Lung microvascular endothelial cell (primary cell): ENCODE results near the gene C6. TPM values are rescaled to one million over a fixed set of nuclear protein-coding genes. Genes with fewer than 3 reads are reported as not detected.
"Not testable (repeated sequence)": the region's sequence is repeated elsewhere in the genome, so short reads cannot be mapped to it uniquely, and the experiment has no call there.

Source experiments
- DNase-seq, 2 donors: peaks; one replicate each; pipeline versions ENCODE4 v3.0.0 to v3.0.0-alpha.2; 2010; ENCODE audit warnings: low read depth in 2 of 2
- total RNA-seq: library from RNA; depleted of rRNA; stranded (reverse); fragments of >200 nt; gene quantifications from 2 replicates; pipeline ENCODE4 v1.2.1, GENCODE V29; 2014

C6 gene
- total RNA-seq = not detected in 2 replicates

GRCh38 chr5:41213340-41213739 lies at the start of gene C6:
TSS of gene C6 (minus strand) at chr5:41213532. CDS start at chr5:41203230, 10,302 bp downstream.
- DNase-seq = no peak

- DNase-seq = no peak
Observed at GRCh38 chr5:41256400-41256799, 43.1 kb upstream of the C6 start.

DNA sequence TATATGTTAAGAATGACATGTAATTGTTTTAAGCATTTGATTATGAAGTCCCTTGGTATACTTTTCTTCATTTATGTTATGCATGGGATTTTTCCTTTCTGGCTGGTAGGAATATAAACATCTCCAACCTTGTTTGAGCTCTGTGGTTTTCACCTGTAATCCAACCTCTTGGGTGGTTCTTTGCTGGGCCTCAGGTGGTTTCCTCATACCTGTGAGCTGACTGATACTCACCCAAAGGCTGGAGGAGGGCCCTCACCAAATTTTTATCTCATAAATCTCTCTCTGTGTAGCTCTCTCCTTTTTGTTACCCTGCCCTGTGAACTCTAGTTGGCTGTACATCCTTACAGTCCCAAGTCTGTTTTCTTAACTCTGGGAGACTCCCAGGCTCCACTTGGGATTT lies 39.8 kb upstream of the C6 start:
- no peak for DNase-seq

- DNase-seq = no peak
Observed at GRCh38 chr5:41252036-41252435, 38.7 kb upstream of the C6 start.

DNA sequence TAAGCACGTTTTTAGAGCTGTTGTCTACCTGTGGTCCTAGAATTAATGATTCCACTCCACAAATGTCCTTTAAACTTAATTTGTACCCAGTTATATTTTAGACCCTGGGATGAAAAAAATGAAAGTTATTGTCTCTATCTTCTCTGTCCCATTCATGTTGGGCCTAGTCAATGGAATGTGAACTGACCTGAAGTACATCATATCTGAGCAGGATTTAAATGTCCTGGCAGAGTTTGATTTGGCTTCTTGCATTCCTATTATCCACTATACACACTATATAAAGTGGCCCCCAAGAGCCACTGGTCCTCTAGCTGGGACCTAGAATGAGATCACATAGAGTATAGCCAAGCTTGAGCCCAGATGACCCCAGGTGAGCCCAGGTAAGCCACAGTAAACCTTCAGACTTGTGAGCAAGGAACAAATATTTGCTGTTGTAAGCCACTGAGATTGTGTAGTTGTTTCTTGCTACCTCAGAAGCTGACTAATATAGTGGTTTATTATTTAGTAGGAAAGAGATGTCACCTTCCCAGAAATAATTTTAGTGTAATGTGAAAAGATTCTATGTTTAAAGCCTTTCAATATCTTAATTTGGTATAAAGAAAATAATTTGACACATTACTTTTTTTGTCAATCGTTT lies 37.1 kb upstream of the C6 start:
- no peak for DNase-seq

- DNase-seq = no peak
Observed at GRCh38 chr5:41247135-41247534, 33.8 kb upstream of the C6 start.

- DNase-seq = peak in 1 of 2 donors; percentile 25
Observed at GRCh38 chr5:41246376-41246775, 33.0 kb upstream of the C6 start.

- DNase-seq = no peak
Observed at GRCh38 chr5:41243558-41243957, 30.2 kb upstream of the C6 start.

GRCh38 chr5:41240985-41241384 lies 27.7 kb upstream of the C6 start:
- no peak for DNase-seq

DNA sequence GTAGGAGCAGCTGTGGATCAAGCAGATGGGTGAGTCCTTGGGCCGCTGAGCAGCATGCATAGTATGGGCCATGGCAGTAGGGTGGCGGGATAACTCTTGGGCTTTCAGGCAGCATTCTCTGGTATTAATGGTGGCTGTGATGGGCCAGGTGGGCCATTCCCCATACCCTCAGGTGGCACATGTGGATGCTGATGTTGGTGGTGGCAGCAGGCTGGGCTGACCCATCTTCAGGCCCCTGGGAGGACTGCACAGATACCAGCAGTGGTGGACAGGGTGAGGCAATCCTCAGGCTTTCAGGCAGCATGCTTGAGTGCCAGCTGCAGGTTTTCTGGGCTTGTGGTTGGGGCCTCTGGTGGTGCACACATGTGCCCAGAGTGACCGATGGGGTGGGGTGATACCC lies 27.1 kb upstream of the C6 start:
- DNase-seq = no peak

- DNase-seq = no peak
Observed at GRCh38 chr5:41234475-41234874, 21.1 kb upstream of the C6 start.

DNA sequence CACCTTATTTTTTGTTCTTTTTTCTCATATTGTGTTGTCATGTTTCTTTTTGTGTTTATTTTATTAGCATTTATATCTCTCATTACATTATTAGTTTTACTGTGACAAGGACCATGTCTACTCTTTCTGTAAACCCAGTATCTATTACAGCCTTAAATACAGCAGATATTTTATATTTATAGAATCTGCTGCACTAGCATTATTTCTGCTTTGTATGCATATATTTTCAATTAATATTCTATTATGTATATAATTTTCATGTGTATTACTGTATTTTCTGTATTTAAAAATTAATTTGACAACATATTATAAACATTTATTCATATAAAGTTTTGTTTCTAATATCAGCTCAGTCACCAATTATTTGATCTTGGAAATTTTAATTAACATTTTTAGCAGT lies 19.5 kb upstream of the C6 start:
- DNase-seq = no peak

DNA sequence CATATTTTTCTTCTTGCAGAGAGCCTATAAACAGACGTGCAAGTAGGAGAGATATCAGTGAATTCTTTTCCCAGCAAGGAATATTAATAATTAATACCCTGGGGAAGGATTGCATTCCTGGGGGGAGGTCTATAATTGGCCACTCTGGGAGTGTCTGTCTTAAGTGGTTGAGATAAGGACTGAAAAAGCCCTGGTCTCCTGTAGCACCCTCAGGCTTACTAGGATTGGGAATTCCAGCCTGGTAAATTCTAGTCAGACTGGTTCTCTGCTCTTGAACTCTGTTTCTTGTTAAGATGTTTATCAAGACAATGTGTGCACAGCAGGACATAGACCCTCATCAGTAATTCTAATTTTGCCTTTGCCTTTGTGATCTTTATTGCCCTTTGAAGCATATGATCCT lies 16.9 kb upstream of the C6 start:
- DNase-seq = not testable (repeated sequence)

GRCh38 chr5:41223962-41224361 lies 10.6 kb upstream of the C6 start:
- no peak for DNase-seq

- DNase-seq = no peak
Observed at GRCh38 chr5:41219658-41220269, 6.4 kb upstream of the C6 start.

DNA sequence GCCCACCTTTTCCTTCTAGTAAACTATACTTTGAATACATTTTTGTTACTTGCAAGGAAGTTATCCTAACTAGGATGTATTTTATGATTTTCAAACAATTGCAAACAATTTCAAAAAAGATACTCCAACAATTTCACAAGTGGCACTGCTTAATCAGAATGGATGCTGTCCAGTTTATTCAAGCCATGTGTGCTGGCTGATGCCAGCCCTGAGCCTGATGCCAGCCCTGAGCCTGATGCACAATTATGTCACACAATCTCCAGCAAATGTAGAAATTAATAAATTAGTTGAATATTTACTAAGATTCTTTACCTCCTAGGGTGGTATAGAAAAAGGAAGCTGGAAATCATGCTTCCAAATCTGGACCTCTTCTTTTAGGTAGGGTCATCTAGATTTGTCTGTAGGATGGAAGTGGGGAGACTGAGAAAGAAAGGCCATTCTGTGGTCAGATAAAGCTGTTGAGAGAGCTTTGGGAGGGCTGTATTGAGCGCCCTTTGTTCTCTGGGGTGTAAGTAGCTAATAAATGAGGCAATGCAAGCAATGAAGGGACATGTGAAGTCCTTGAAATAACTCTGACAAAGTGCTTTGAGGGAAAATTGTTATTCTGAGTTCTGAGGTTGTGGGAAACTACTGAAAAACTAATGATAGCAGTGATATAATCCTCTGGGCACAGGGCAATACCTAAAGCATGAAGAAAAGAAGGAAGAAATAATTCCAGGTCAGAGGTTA lies 5.8 kb upstream of the C6 start:
- no peak for DNase-seq

GRCh38 chr5:41214182-41214581 lies 850 bp upstream of the C6 start:
- no peak for DNase-seq

DNA sequence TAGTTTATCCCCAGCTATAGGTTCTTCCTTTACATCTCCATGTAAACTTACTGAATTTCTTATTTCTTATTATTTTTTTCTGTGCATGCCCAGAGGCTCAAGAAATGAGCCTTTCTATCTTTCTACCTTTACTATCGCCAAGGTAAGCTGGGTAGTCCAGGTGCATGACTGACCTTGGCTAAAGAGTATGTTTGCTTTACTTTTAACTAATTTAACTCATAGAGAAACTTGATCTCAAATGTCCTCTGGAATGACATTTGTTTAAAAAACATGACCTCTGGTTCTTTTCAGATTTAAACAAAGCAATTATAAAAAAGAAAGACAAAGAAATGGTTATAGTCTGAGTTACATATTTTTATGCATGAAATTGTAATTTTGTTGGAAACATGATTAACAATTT lies 397 bp downstream of the C6 start:
- DNase-seq = no peak

DNA sequence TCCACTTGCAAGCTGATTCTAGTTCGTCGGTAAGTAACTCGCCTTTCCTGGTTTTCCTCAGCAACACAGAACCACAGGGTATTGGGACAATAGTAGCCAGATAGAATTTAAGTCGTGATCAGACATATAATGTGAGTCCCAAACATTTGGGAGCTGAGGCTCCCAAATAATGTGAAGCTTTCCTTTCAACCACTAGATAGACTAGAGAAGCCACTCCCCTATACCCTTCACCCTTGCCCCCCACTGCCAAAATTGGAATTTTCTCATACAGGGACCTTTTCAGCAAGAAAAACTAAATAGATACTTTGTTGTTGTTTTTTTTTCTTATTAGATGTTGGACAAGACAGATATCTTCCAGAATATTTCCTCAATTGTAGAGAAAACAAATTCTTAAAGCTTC lies 1.9 kb downstream of the C6 start:
- no peak for DNase-seq

- not testable (repeated sequence) for DNase-seq
Observed at GRCh38 chr5:41205475-41205874, 7.9 kb downstream of the C6 start.

- no peak for DNase-seq
Observed at GRCh38 chr5:41203033-41203432, 10.3 kb downstream of the C6 start.

GRCh38 chr5:41201082-41201772 lies 12.1 kb downstream of the C6 start:
- DNase-seq = no peak
